ENCODE measurements around the gene LMTK2. TPM values are rescaled to one million over a fixed set of nuclear protein-coding genes. Genes with fewer than 3 reads are reported as not detected.

Gene LMTK2
- total and polyA plus RNA-seq, 2 experiments from 2014 or later, result 6.7 to 23.8 TPM

GRCh38 chr7:98221611-98222532, 115.2 kb downstream of the LMTK2 start:
- DNase-seq (ENCODE audit: low read depth in 1 of 2, low spot score in 1 of 2), result no peak
- TF ChIP-seq, protein P1, sequence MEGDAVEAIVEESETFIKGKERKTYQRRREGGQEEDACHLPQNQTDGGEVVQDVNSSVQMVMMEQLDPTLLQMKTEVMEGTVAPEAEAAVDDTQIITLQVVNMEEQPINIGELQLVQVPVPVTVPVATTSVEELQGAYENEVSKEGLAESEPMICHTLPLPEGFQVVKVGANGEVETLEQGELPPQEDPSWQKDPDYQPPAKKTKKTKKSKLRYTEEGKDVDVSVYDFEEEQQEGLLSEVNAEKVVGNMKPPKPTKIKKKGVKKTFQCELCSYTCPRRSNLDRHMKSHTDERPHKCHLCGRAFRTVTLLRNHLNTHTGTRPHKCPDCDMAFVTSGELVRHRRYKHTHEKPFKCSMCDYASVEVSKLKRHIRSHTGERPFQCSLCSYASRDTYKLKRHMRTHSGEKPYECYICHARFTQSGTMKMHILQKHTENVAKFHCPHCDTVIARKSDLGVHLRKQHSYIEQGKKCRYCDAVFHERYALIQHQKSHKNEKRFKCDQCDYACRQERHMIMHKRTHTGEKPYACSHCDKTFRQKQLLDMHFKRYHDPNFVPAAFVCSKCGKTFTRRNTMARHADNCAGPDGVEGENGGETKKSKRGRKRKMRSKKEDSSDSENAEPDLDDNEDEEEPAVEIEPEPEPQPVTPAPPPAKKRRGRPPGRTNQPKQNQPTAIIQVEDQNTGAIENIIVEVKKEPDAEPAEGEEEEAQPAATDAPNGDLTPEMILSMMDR (IDR thresholded peaks at IDR 0.05; ENCODE audit: low read depth, low read length), result no peak
- no peaks in the 10 kb centered on the region for H3K9me3 ChIP-seq (ENCODE audit: low read depth)
- H3K27ac ChIP-seq, result no peak overlapping the region
- no peaks in the 10 kb centered on the region for H3K36me3 ChIP-seq
- no peaks in the 10 kb centered on the region for H3K4me1 ChIP-seq (ENCODE audit: low read depth)
- H3K4me3 ChIP-seq, result no peak overlapping the region
- H3K27me3 ChIP-seq, result no peaks in the 10 kb centered on the region

- Histone ChIP-seq H3K9me3 (ENCODE audit: low read depth) (no peaks in the 10 kb centered on the region), H3K36me3 (no peaks in the 10 kb centered on the region)
- no peak for DNase-seq (ENCODE audit: low read depth in 1 of 2, low spot score in 1 of 2)
These were observed 116.0 kb downstream of the LMTK2 start for GRCh38 chr7:98222533-98223195.

GRCh38 chr7:98223351-98223897, 116.8 kb downstream of the LMTK2 start:
- Histone ChIP-seq H3K27ac (no peak overlapping the region), H3K4me1 (ENCODE audit: low read depth) (no peaks in the 10 kb centered on the region), H3K27me3 (no peaks in the 10 kb centered on the region), H3K4me3 (no peak overlapping the region), H3K9me3 (ENCODE audit: low read depth) (no peaks in the 10 kb centered on the region), H3K36me3 (no peaks in the 10 kb centered on the region)
- DNase-seq (ENCODE audit: low read depth in 1 of 2, low spot score in 1 of 2), result no peak
- TF ChIP-seq, protein P1 (IDR thresholded peaks at IDR 0.05; ENCODE audit: low read depth, low read length), result no peak

More at GRCh38 chr7:98222533-98223195, 116.0 kb downstream of the LMTK2 start:
- Histone ChIP-seq H3K4me3 (no peak overlapping the region), H3K27ac (no peak overlapping the region), H3K4me1 (ENCODE audit: low read depth) (no peaks in the 10 kb centered on the region), H3K27me3 (no peaks in the 10 kb centered on the region)
- TF ChIP-seq, protein P1 (IDR thresholded peaks at IDR 0.05; ENCODE audit: low read depth, low read length), result no peak

DNA sequence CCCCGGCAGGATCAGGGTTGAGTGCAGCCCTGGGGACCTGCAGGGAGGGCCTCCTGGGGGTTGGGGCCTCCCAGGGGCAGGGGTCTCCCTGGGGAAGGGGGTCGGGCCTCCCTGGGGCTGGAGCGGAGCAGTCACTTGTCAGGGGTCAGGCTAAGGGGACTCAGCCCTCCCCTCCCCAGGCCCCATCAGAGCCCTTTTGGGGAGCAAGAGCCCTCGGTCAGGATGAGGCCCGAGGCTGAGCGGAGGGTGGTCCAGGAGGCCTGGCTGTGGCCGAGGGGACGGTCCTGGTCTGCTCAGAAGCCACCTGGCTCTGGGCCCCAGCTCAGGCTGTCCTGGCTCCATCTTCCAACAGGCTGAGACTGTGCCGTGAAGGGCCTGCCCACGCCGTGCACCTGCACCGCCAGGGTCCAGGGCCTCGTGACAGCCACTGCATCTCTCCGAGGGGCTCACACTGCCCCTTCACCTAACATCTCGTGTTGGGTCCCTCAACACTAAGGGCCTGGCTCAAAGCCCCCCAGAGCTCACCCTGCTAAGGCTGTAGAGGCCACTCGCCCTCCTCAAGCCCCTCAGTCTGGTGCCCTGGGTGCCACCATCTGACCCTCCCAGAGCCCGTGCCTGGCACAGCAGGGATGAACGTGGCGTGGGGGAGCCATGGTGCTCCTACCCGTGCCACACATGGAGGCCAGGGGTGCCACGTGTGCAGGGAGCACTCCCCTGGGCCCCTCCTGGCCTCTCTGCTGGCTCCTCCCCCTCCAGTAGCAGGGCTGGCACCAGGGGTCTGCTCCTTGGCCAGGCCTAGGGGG, 117.4 kb downstream of the LMTK2 start:
- DNase-seq (ENCODE audit: low read depth in 1 of 2, low spot score in 1 of 2), result no peak
- Histone ChIP-seq H3K4me1 (ENCODE audit: low read depth) (no peaks in the 10 kb centered on the region), H3K9me3 (ENCODE audit: low read depth) (no peaks in the 10 kb centered on the region), H3K4me3 (no peak overlapping the region), H3K27ac (no peak overlapping the region), H3K27me3 (no peaks in the 10 kb centered on the region), H3K36me3 (no peaks in the 10 kb centered on the region)
- TF ChIP-seq, protein P1 (IDR thresholded peaks at IDR 0.05; ENCODE audit: low read depth, low read length), result no peak

GRCh38 chr7:98224701-98225181, 118.1 kb downstream of the LMTK2 start:
- TF ChIP-seq, protein P1 (IDR thresholded peaks at IDR 0.05; ENCODE audit: low read depth, low read length), result no peak
- Histone ChIP-seq H3K9me3 (ENCODE audit: low read depth) (no peaks in the 10 kb centered on the region), H3K27ac (no peak overlapping the region), H3K27me3 (no peaks in the 10 kb centered on the region), H3K4me3 (no peak overlapping the region), H3K36me3 (no peaks in the 10 kb centered on the region), H3K4me1 (ENCODE audit: low read depth) (no peaks in the 10 kb centered on the region)
- DNase-seq (ENCODE audit: low read depth in 1 of 2, low spot score in 1 of 2), result no peak

Data from cardiac muscle cell (in vitro differentiated cells and primary cell).